Renal pelvis (tissue), 12 donors: ENCODE results near the gene RBMY1E. TPM values are rescaled to one million over a fixed set of nuclear protein-coding genes. Genes with fewer than 3 reads are reported as not detected.
"Not testable (repeated sequence)": the region's sequence is repeated elsewhere in the genome, so short reads cannot be mapped to it uniquely, and the experiment has no call there.

Experiments used
- DNase-seq: peaks from one replicate; pipeline ENCODE4 v3.0.0-alpha.2; 2013
- long read RNA-seq, 16 experiments: transcript quantifications; one replicate each; lab custom pipeline, GENCODE V29; 2026
- polyA plus RNA-seq, 3 donors: library from polyadenylated mRNA; unstranded; fragments of 120-200 nt; gene quantifications; one replicate each; pipeline ENCODE4 v1.2.1, GENCODE V29; 2013; ENCODE audit not compliant: insufficient read length in 3 of 3

Gene RBMY1E
- not detected for polyA plus RNA-seq
- long read RNA-seq, donor 1 = 0 reads
- long read RNA-seq, donor 2 = 0 reads
- long read RNA-seq, donor 3 = 0 reads
- long read RNA-seq, donor 4 = 0 reads
- long read RNA-seq, donor 5 = 0 reads
- long read RNA-seq, donor 6 = 0 reads
- long read RNA-seq, donor 7 = 0 reads
- long read RNA-seq, donor 8 = 0 reads
- long read RNA-seq, donor 9 = 0 reads
- long read RNA-seq, donor 10 = 0 reads
- long read RNA-seq, donor 11 = 0 reads
- long read RNA-seq, donor 12 = 0 reads
- long read RNA-seq, donor 13 = 0 reads
- long read RNA-seq, donor 14 = 0 reads
- long read RNA-seq, donor 15 = 0 reads
- long read RNA-seq, donor 16 = 0 reads

DNA sequence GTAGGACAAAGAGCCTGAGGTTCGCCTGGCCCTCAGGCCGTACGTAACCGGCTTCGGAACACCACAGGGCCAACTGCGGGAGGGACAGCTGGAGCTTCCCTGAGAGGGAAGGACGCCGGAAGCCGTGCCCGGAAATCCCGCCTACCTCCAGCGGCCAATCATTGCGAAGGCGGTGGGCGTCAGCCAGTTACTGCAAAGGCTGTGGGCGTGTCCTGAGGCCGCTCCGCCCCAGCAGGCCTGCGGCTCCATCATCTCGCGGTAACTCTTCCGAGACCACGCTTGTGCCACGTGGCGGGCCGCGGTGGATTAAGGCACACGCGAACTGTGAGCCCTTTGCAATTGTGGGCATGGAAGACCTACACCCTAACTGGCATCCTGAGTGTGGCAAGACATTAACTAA lies at the start of gene RBMY1E:
RBMY1E (minus strand) TSS at position 101 of the 400 bp plus-strand sequence. CDS start 1,978 bp downstream, outside the sequence.
- not testable (repeated sequence) for DNase-seq

DNA sequence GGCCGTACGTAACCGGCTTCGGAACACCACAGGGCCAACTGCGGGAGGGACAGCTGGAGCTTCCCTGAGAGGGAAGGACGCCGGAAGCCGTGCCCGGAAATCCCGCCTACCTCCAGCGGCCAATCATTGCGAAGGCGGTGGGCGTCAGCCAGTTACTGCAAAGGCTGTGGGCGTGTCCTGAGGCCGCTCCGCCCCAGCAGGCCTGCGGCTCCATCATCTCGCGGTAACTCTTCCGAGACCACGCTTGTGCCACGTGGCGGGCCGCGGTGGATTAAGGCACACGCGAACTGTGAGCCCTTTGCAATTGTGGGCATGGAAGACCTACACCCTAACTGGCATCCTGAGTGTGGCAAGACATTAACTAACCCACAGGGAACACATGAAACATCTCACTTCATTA lies 23.4 kb downstream of the RBMY1E start, which contains the start of gene RBMY1D:
RBMY1D (minus strand) TSS at position 101 of the 400 bp plus-strand sequence. CDS start 2,013 bp downstream, outside the sequence.
- not testable (repeated sequence) for DNase-seq

DNA sequence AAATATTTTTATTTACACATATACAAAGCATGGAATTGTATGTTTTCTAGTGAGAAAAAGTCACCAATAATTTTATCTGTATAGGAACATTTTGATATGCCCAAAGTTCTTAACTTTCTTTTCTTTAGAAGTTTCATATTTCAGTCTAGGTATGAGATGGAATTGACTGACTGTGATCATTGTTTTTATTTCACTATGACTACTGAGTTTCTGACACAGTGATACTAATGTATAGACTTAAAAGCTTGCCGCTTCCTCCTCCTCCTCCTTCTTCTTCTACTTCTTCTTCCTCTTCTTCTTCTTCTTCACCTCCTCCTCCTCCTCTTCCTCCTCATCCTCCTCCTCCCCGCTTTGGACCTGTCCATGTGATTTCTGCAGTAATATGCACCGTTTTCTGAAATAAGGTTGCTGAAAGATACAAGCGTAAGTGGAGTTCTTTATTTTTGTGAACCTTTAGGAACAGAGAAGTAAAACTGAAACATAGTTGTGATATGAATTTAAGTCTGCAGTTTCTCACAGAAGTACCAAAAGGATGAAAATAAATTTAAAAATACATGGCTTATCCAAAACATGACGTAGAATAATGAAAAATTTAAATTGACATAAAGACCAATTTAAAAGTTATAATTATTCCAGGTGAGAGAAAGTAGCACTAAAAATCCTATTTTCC lies 48.3 kb downstream of the RBMY1E start:
- not testable (repeated sequence) for DNase-seq

Other genes starting within 250 kb of the RBMY1E start
- gene RBMY1D, start 23.5 kb downstream of the RBMY1E start, polyA plus RNA-seq = not detected